ENCODE results near the gene IPO5. TPM values are rescaled to one million over a fixed set of nuclear protein-coding genes. Genes with fewer than 3 reads are reported as not detected.

Gene IPO5
- total RNA-seq, 2 experiments from 2014 or later: 256 to 258 TPM

GRCh38 chr13:98065468-98065867, 112.0 kb downstream of the IPO5 start:
- Mint-ChIP-seq H3K4me3 (no peak overlapping the region), H3K9me3 (ENCODE audit: low read depth) (no peaks in the 10 kb centered on the region), H3K27me3 (peaks cover 2% of the 10 kb centered on the region), H3K4me1 (no peaks in the 10 kb centered on the region), H3K36me3 (ENCODE audit: low read depth) (no peaks in the 10 kb centered on the region), H3K27ac (no peak overlapping the region)
- ChIA-PET POLR2A (no interaction called here), CTCF (no interaction called here)
- intact Hi-C loops (cut with DNase I, micrococcal nuclease): no loop called here
- ATAC-seq (no peak), DNase-seq (no peak)

GRCh38 chr13:98066636-98067035, 113.2 kb downstream of the IPO5 start:
- Mint-ChIP-seq H3K9me3 (ENCODE audit: low read depth) (no peaks in the 10 kb centered on the region), H3K36me3 (ENCODE audit: low read depth) (no peaks in the 10 kb centered on the region), H3K4me3 (no peak overlapping the region), H3K27ac (no peak overlapping the region), H3K27me3 (peaks cover 2% of the 10 kb centered on the region), H3K4me1 (no peaks in the 10 kb centered on the region)
- POLR2A ChIA-PET: no interaction called here
- intact Hi-C loops (cut with DNase I, micrococcal nuclease): no loop called here
- ATAC-seq (no peak), DNase-seq (no peak)
- CTCF ChIA-PET: interaction anchor here (1.2 kb wide), 1 partner anchor 379 kb away, joined by 4 read pairs; no protein-coding TSS in a partner anchor

- H3K27ac Mint-ChIP-seq: no peak overlapping the region
- H3K4me3 Mint-ChIP-seq: no peak overlapping the region
- no peak for ATAC-seq
- no peaks in the 10 kb centered on the region for H3K4me1 Mint-ChIP-seq
- H3K27me3 Mint-ChIP-seq: peaks cover 2% of the 10 kb centered on the region
- intact Hi-C loops (cut with DNase I, micrococcal nuclease): no loop called here
- H3K9me3 Mint-ChIP-seq (ENCODE audit: low read depth): no peaks in the 10 kb centered on the region
- DNase-seq: no peak
- POLR2A ChIA-PET: no interaction called here
- no peaks in the 10 kb centered on the region for H3K36me3 Mint-ChIP-seq (ENCODE audit: low read depth)
- CTCF ChIA-PET: interaction anchor here (0.6 kb wide), 1 partner anchor 614 kb away, joined by 3 read pairs; no protein-coding TSS in a partner anchor
These were observed 115.0 kb downstream of the IPO5 start for GRCh38 chr13:98068521-98068920.

GRCh38 chr13:98069985-98070384, 116.5 kb downstream of the IPO5 start:
- H3K4me1 Mint-ChIP-seq: no peaks in the 10 kb centered on the region
- no peaks in the 10 kb centered on the region for H3K9me3 Mint-ChIP-seq (ENCODE audit: low read depth)
- CTCF ChIA-PET: no interaction called here
- intact Hi-C loops (cut with DNase I, micrococcal nuclease): no loop called here
- DNase-seq: no peak
- no peaks in the 10 kb centered on the region for H3K36me3 Mint-ChIP-seq (ENCODE audit: low read depth)
- no peak overlapping the region for H3K27ac Mint-ChIP-seq
- no peak overlapping the region for H3K4me3 Mint-ChIP-seq
- H3K27me3 Mint-ChIP-seq: peaks cover 2% of the 10 kb centered on the region
- POLR2A ChIA-PET: no interaction called here
- no peak for ATAC-seq

- no peak for ATAC-seq
- intact Hi-C loops (cut with DNase I, micrococcal nuclease): no loop called here
- Mint-ChIP-seq H3K36me3 (ENCODE audit: low read depth) (no peaks in the 10 kb centered on the region), H3K27ac (no peak overlapping the region), H3K4me3 (no peak overlapping the region), H3K27me3 (peaks cover 3% of the 10 kb centered on the region), H3K4me1 (no peaks in the 10 kb centered on the region), H3K9me3 (ENCODE audit: low read depth) (no peaks in the 10 kb centered on the region)
- POLR2A ChIA-PET: no interaction called here
- CTCF ChIA-PET: no interaction called here
- DNase-seq: no peak
These were observed 117.8 kb downstream of the IPO5 start for GRCh38 chr13:98071316-98071715.

- Mint-ChIP-seq H3K27ac (no peak overlapping the region), H3K9me3 (ENCODE audit: low read depth) (no peaks in the 10 kb centered on the region), H3K4me1 (no peaks in the 10 kb centered on the region), H3K4me3 (no peak overlapping the region), H3K27me3 (peaks cover 5% of the 10 kb centered on the region), H3K36me3 (ENCODE audit: low read depth) (no peaks in the 10 kb centered on the region)
- POLR2A ChIA-PET: no interaction called here
- DNase-seq (no peak), ATAC-seq (no peak)
- CTCF ChIA-PET: no interaction called here
- intact Hi-C loops (cut with DNase I, micrococcal nuclease): no loop called here
These were observed 119.0 kb downstream of the IPO5 start for GRCh38 chr13:98072476-98072875.

Other genes with a start within 250 kb of the IPO5 start
- gene FARP1, start 189.4 kb downstream of the IPO5 start, total RNA-seq: under 1 TPM; 0.25 to 0.40 TPM
- not detected for gene RNF113B, start 223.6 kb downstream of the IPO5 start, total RNA-seq

Measured in activated CD4-positive, alpha-beta T cell treated with anti-CD3 and anti-CD28 coated beads for 36 hours (primary cell).